SU-DHL-6 (cell line): ENCODE results near the gene NAE1.

ENCODE experiments used
- CTCF ChIP-seq: fragments of 200-600 bp; sonication (generic); IDR thresholded peaks from one replicate; pipeline ENCODE4 v1.5.1; 2017; ENCODE audit warnings: antibody characterized with exemption, mild to moderate bottlenecking, low read length, moderate library complexity; ENCODE audit not compliant: insufficient read depth, poor library complexity, severe bottlenecking
- EZH2phosphoT487 ChIP-seq: fragments of 200-600 bp; sonication (generic), shearing (Covaris generic); conservative IDR thresholded peaks from 2 replicates; pipeline ENCODE4 v1.6.1; 2018; ENCODE audit warnings: mild to moderate bottlenecking, antibody characterized with exemption, low read length, moderate library complexity, mixed read lengths

- TF ChIP-seq CTCF (no peak), EZH2phosphoT487 (no peak)
Observed at GRCh38 chr16:66786551-66786950, 44.2 kb downstream of the NAE1 start.
